GM23338 (cell line): ENCODE measurements around the gene GAK.

ENCODE experiments used
- CREB1 ChIP-seq: fragments of 250-450 bp; sonication (Bioruptor Pico); IDR thresholded peaks from 2 replicates; pipeline ENCODE4 v1.5.0; 2020; ENCODE audit warnings: low read depth, mild to moderate bottlenecking, moderate library complexity
- CTCF ChIP-seq, 2 experiments: fragments of 200-600 bp in 1 of 2; sonication (generic) in 1 of 2; conservative IDR thresholded peaks; 2 replicates each; pipeline versions ENCODE4 v1.5.1 to v1.6.1; 2016 to 2017; ENCODE audit warnings: antibody characterized with exemption in 2 of 2, low read depth in 2 of 2, mild to moderate bottlenecking in 2 of 2, moderate library complexity in 1 of 2
- ETS1 ChIP-seq: IDR thresholded peaks from 2 replicates; pipeline ENCODE4 v1.6.1; 2016; ENCODE audit warnings: antibody characterized with exemption
- EZH2 ChIP-seq: fragments of 200-600 bp; sonication (generic); IDR thresholded peaks from one replicate; pipeline ENCODE4 v1.8.0; 2017; ENCODE audit warnings: antibody characterized with exemption, mild to moderate bottlenecking, low read depth; ENCODE audit not compliant: unreplicated experiment
- EZH2phosphoT487 ChIP-seq: fragments of 200-600 bp; sonication (generic); IDR thresholded peaks from one replicate; pipeline ENCODE4 v1.8.1; 2018; ENCODE audit warnings: antibody characterized with exemption; ENCODE audit not compliant: unreplicated experiment
- JUNB ChIP-seq: IDR thresholded peaks from one replicate; pipeline ENCODE4 v1.6.1; 2016; ENCODE audit warnings: antibody characterized with exemption; ENCODE audit not compliant: unreplicated experiment
- NANOG ChIP-seq: IDR thresholded peaks from 2 replicates; pipeline ENCODE4 v1.6.1; 2016; ENCODE audit warnings: antibody characterized with exemption, borderline replicate concordance
- POLR2AphosphoS5 ChIP-seq: IDR thresholded peaks from 2 replicates; pipeline ENCODE4 v1.6.1; 2016; ENCODE audit warnings: antibody characterized with exemption, low read depth
- REST ChIP-seq: IDR thresholded peaks from one replicate; pipeline ENCODE4 v1.6.1; 2018; ENCODE audit warnings: antibody characterized with exemption; ENCODE audit not compliant: unreplicated experiment
- STAT1 ChIP-seq: IDR thresholded peaks from one replicate; pipeline ENCODE4 v1.6.1; 2016; ENCODE audit warnings: antibody characterized with exemption; ENCODE audit not compliant: unreplicated experiment
- ZNF114 ChIP-seq: fragments of 250-450 bp; sonication (Bioruptor Pico); IDR thresholded peaks from 2 replicates; pipeline ENCODE4 v1.5.0; 2020; ENCODE audit warnings: mild to moderate bottlenecking, moderate library complexity
- ZNF331 ChIP-seq: fragments of 250-450 bp; sonication (Bioruptor Pico); IDR thresholded peaks from 2 replicates; pipeline ENCODE4 v1.5.0; 2020; ENCODE audit warnings: low read depth, mild to moderate bottlenecking, moderate library complexity

GRCh38 chr4:931960-932712 is at the start of gene GAK, which contains the start of gene TMEM175:
- TF ChIP-seq CTCF (conservative IDR thresholded peaks at IDR 0.05; ENCODE audit: low read depth in 2 of 2) (no peak), REST (no peak), ZNF331 (CRISPR knock-in tag) (no peak), EZH2phosphoT487 (no peak), EZH2 (no peak), CREB1 (CRISPR knock-in tag) (peak; percentile 95), POLR2AphosphoS5 (peak; percentile 87), ETS1 (peak; percentile 85), ZNF114 (CRISPR knock-in tag) (no peak), STAT1 (no peak), JUNB (no peak), NANOG (no peak)
